NCI-H345 (cell line): ENCODE data around the gene RAB11B.
A peak's percentile ranks its signal among the peaks of the same experiment; 100 is the strongest.
"Not testable (repeated sequence)": the region's sequence is repeated elsewhere in the genome, so short reads cannot be mapped to it uniquely, and the experiment has no call there.

Experiments used
- DNase-seq: peaks from one replicate; lab custom pipeline; 2025; lab: John Stamatoyannopoulos, UW

RAB11B gene

DNA sequence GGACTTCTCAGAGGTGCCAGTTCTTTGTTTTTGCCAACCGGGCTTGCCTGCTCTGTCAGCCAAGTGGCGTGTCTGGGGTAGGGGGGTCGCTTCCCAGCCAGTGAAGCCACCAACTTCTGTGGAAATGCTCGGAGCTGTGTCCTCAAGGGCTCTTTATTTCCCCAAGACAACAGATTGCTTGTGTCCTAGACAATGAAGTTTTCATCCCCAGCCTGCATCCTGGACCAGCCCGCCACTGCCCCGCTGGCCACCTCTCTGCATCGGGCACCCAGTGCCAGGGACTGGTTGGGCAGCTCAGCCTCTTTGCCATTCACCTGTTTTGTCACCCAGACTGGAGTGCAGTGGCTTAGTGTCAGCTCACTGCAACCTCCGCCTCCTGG lies 3.7 kb downstream of the RAB11B start:
- DNase-seq: no peak

DNA sequence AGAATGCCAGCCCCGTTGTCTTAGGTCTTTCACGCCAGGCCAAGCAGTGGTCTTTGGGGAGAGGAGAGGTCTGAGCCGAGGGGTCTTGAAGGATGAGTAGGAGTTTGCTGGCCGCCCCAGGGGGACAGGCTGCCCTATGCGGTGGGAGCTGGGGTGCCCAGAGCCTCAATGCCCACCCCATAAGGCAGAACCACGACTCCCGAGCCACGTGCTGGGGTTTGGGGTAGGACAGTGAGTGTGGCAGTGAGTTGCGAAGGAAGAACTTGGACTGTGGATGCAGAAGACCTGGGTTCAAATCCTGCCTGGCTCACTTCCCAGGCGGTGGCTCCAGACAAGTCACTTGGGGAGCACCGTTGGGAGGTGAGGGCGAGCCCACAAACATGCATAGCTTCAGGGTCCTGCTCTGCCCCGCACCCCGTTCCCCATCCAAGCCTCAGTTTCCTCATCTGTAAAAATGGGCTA lies 5.5 kb downstream of the RAB11B start:
- DNase-seq: no peak

DNA sequence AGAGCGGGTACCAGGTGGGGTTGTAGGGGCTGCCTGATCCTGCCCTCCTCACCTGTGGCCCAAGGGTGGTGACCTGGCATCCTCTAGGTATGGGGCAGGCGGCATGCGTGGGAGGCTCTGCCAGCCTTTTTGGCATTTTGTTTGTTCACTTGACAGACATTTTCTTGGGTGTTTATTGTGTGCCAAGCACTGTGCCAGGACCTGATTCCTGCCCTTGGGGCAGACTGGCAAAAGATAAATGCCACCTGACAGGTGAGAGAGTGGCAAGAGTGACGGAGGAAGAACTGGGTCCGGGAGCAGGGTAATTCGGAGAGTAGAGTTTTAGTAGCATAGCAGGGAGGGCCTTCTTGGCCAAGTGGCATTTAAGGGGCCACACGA lies 6.0 kb downstream of the RAB11B start:
- no peak for DNase-seq

DNA sequence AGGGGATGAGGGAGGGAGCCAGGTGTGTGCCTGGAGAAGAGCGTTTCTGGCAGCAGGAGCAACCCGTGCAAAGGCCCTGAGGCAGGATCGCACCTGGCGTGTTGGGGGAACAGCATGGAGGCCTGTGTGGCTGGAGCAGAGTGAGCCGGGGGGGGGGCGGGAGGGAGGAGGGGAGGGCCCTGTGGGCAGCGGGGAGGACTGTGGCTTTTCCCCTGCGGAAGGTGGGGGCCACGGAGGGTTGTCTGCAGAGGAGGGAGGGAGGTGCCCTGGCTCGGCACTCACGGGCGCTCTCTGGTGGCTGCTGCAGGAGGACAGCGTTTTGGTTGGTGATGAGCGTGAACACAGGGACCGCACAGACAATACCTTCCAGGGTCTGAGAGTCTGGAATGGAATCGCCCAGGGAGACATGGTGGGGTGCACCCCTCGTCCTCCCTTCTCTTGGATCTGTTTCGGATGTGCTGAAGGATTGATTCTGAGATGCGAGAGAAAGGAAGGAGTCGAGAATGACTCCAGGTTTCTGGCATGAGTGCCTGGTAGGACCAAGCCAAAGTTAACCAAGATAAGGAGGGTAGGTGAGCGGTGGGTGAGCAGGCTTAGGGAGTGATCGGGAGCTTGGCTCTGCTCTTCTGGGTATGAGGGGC lies 6.5 kb downstream of the RAB11B start:
- DNase-seq: peak; percentile 13

DNA sequence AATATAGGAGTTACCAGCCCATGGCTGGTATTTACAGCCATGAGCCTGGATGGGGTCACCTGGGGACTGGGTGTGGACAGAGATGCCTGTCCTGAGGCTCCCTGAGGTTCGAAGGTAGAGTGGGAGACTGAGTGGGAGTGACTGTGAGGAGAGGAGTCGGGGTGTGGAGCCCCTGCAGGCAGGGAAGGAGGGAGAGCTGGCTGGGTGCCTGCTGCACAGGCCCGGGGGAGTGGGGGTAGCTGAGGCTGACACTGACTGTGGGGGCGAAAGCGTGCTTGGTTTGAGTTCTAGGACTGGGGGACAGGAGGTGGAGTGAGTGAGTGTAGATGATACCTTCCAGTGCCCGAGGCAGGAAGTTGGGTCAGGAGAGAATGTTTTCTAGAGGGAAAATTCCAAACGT lies 7.1 kb downstream of the RAB11B start:
- DNase-seq: no peak

DNA sequence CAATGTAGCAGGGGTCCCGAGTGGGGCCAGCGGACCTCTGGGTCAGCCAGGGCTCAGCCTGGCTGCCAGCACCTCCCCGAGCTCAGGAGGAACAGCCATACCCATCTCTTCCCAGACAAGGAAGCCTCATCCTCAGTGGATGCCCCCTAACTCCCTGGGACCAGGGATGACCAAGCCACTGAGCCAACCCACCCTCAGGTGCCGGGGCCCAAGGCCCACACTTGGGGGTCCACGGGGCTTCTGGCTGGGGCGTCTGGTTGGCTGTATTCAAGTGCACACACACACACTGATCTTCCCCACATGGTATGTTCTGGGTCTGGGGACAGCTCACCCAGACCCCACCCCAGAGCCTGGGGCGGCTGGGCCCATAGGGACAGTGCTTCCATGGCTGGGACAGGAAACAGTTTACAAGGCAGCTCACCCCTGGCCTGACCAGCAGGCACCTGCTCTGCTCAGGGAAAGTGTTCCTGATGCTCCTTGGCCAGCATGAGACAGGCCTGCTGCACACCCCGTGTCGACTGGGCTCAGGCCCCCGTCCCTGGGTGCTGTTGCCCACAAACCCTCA lies 7.7 kb downstream of the RAB11B start:
- DNase-seq: no peak

DNA sequence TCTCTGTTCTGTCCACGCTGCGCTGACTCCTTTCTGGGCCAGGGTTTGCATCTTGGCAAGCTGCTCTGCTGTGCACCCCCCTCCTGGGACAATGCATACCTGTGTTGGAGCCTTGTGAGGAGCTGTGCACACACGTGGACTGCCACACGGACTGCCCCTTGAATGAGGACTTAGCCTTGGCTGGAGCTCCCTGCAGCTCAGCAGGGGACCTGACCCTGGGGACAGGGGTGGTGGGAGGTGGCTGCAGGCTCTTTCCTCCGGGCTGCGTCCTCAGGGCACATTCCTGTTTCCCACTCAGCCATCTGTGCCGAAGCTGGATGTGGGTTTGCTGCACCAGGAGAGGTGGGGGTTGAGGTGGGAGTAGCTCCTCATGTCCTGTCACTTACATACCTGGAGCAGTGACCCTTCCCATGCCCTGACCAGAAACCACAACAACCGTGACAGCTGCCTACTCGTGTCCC lies 8.2 kb downstream of the RAB11B start:
- no peak for DNase-seq

DNA sequence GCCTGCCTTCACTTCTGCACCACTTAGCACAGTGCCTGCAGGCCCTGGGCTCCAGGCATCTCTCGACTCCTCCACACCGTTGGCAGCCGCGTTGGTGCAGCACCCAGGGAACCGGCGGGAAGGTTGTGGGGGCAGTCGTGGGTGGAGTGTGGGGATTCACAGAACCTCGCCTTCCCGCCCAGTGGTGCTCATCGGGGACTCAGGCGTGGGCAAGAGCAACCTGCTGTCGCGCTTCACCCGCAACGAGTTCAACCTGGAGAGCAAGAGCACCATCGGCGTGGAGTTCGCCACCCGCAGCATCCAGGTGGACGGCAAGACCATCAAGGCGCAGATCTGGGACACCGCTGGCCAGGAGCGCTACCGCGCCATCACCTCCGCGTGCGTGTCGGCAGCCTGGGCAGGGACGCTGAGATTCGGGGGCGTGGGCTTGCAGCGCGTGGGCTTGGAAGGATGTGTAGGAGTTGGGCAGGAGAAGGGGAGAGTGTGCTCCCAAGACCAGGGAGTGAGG lies 9.6 kb downstream of the RAB11B start:
- no peak for DNase-seq

DNA sequence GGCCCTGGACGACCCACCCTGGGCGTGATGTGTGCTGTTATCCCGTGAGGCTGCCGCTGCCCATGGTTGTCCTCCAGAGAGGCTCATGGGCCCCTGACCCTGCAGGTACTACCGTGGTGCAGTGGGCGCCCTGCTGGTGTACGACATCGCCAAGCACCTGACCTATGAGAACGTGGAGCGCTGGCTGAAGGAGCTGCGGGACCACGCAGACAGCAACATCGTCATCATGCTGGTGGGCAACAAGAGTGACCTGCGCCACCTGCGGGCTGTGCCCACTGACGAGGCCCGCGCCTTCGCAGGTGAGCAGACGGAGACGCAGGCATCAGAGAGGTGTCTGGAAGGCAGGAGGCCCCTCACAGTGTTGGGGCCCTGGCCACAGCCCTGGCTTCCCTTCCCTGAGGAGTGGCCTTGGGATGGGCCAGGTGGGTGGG lies 11.8 kb downstream of the RAB11B start:
- DNase-seq: no peak

DNA sequence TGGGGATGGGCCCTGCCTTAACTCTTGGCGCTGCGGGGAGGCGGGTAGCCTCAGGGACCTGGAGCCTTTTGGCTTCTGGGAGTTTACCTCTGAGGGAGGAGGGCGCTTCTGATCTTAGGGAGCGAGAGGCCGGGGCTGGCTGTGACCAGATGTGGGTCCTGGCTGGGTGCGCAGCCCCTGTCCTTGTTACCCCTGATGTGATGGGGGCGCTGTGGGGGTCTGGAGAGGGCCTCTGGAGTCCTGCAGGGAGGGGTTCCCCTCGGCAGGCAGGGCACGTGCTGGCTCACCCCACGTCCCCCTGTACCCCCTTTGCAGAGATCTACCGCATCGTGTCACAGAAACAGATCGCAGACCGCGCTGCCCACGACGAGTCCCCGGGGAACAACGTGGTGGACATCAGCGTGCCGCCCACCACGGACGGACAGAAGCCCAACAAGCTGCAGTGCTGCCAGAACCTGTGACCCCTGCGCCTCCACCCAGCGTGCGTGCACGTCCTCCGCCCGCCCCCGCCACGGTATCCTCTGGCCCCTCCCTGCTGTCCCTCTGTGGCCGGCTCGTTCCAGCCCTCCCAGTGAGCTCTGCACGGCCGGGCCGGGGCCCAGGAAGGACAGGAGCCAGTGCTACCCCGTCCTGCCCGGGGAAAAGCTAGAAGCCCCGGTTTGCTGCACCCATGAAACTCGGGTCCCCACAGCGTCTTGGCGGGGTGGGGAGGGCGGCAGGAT lies 13.1 kb downstream of the RAB11B start:
- no peak for DNase-seq

DNA sequence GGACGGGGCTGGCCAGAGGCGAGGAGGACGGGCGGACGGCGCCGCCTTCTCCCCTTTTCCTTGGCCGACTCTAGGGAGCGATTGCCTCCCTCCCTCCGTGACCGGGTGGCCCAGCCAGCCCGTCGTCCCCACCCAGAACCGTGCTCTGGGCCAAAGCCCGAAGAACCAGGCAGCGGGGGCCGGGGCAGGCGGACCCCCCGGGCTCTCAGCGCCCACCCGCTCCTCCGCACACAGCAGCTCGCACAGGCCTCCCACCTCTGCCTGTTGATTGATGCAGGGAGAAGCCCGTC lies 13.6 kb downstream of the RAB11B start:
- DNase-seq: no peak

DNA sequence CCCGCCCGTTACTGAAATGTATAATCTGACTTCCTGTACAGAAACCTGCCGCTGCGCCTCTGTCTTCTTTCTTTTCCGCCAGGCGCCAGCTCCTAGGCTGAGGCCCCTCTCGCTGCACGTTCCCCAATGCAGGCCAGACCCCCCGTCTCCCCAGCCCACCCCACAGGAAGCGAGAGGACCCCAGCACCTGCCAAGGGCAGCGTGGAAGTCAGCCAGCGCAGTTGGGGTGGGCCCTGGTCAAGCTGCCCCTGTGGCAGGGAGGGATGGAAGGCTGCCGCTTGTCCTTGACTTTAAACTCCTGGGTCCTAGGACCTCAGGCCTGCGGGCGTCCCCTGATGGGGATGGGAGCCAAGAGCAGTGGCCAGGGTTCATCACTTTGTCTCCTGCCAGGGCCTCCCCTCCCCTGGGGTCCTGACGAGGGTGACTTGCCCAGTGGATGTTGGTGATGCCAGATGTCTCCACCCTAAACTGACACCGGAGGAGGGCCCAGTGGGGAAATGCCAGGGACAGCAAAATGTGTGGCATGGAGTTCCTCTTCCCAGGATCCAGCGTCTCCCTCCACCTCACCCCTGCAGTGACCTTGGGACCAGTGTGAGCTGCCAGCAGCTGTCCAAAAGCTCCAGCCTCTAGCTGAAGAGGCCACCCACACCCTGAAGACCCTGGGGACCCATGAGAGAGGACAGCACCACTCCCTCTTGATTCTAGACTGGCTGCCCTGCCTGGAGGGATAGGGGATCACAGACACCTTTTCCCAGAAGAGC lies 14.4 kb downstream of the RAB11B start:
- no peak for DNase-seq

DNA sequence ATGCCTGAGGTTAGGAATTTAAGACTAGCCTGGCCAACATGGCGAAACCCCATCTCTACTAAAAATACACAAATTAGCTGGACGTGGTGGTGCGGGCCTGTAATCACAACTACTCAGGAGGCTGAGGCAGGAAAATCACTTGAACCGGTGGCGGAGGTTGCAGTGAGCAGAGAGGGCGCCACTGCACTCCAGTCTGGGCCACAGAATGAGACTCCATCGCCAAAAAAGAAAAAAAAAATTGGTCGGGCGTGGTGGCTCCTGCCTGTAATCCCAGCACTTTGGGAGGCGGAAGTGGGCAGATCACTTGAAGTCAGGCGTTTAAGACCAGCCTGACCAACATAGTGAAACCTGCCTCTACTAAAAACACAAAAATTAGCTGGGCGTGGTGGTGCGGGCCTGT lies 20.6 kb downstream of the RAB11B start:
- not testable (repeated sequence) for DNase-seq

DNA sequence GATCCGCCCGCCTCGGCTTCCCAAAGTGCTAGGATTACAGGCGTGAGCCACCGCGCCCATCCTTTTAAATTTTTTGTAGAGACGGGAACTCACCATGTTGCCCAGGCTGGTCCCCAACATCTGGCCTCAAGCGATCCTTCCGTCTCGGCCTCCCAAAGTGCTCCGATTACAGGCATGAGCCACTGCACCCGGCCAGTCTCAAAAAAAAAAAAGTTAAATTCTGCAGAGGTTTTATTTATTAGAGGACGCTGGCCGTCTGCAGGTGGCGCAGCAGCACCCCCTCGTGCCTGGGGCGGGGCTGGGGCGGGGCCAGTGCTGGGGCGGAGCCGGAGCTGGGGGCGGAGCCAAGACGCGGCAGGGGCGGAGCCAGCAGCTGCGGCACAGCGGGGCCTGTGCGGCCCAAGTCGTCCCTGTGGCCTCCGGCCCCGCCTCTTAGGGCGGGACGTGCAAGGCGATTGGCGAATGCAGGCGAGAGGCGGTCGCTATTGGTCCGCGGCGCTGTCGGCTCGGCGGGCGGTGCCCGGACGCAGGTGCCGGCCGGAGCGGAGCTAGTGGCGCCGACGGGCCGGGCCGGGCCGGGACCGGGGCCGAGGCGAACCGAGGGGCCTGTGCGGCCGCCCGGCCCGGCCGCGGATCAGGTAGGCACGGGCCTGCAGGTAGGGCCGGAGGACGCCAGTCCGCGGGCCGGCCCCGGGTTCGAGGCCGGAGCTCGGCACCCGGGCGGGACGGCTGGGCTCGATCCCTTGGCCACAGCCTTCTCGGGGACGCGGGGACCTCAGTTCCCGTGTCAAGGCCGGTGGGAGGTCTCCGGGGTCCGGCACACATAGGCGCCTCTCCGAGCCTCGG lies 22.8 kb downstream of the RAB11B start, which contains the start of gene MARCHF2:
MARCHF2 (plus strand) TSS at position 523 of the 846 bp plus-strand sequence. CDS start 8,536 bp downstream, outside the sequence.
- DNase-seq: peak; percentile 97

DNA sequence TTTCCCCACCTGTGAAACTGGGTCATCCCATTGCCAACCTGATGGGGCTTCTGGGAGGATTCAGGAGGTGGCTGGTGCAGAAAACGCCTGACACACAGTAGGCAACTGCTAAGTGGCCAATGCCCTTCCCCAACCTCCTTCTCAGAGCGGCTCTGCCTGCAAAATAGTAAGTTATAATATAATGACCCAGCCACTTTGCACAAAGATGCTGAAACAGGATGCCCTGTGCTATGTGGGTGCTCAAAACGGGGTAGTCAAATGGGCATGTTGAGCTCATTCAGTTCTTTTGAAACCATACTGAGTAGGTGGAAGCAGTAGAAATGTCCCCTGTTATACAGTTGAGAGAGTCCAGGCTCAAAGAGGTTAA lies 23.5 kb downstream of the RAB11B start:
- no peak for DNase-seq

DNA sequence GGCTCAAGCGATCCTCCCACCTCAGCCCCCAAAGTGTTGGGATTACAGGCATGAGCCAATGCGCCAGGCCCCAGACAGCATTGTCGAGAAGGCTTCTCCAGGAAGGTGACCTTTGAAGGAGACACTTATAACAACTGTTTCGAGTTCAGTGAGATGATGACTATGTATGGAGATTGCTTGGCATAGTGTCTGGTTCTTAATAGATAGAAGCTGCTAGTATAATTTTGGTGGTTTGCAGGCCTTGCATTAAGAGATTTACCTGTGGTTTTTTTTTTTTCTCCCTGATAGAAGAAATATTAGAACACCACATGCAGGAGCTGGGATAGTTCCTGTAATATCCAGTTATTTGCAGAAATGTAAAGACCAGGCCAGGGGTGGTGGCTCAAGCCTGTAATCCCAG lies 26.6 kb downstream of the RAB11B start:
- no peak for DNase-seq

DNA sequence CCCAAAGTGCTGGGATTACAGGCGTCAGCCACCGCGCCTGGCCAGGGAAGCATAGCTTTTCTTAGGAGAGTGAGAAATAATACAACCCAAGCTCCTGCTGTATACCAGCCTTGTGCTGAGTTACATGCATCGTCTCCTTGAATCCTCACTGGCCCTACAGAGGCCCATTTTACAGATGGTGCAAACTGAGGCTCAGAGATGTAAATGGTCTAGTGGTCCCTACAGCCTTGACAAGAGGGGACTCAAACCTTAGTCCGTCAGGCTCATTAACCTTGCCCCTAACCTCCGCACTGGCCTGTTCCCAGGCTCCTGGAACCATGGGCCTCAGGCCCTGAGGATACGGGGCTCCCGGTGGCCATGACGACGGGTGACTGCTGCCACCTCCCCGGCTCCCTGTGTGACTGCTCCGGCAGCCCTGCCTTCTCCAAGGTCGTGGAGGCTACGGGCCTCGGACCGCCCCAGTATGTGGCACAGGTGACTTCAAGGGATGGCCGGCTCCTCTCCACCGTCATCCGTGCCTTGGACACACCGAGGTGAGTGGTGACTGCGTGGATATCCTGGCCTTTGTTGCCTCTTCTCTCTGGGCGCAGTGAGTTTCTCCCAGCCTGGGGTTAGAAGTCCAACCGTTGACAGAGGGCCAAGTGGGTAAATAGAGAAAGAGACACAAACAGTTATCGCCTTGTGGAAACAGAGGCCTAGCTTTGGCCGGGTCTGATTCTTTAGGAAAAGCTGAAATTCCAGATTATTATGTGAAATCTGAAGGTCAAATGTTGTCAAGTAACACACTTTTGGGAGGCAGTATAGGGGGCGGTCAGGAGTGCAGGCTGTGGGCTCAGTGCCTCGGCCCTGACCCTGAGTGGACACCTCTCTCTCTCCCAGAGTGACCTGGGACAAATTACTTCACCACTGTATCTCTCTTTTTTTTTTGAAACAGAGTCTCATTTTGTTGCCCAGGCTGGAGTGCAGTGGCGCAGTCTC lies 31.6 kb downstream of the RAB11B start:
- no peak for DNase-seq

DNA sequence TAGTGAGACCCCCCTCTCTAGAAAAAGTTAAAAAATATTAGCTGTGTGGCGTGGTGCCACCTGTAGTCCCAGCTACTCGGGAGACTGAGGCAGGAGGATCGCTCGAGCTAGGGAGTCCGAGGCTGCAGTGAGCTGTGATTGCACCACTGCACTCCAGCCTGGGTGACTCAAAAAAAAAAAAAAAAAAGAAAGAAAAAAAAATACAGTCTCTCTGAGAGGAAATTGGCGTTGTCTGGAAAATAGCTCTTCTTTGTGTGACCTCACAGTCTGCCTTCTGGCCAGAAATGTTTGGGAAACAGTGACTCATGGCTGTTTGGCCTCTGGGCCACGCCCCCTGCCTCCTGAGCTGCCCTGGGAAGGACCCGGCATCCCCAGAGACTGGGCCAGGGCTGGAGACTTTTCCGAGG lies 33.7 kb downstream of the RAB11B start:
- DNase-seq: no peak

DNA sequence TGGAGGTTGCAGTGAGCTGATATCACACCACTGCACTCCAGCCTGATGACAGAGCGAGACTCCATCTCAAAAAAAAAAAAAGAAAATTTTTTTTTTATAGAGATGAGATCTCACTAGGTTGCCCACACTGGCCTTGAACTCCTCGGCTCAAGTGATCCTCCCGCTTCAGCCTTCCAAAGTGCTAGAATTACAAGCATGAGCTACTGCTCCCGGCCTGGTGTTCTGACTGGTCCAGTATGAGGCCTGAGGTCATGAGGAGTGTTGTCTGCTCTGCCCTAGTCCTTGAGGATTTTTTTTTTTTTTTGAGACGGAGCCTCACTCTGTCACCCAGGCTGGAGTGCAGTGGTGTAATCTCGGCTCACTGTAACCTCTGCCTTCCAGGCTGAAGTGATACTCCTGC lies 35.2 kb downstream of the RAB11B start:
- not testable (repeated sequence) for DNase-seq

DNA sequence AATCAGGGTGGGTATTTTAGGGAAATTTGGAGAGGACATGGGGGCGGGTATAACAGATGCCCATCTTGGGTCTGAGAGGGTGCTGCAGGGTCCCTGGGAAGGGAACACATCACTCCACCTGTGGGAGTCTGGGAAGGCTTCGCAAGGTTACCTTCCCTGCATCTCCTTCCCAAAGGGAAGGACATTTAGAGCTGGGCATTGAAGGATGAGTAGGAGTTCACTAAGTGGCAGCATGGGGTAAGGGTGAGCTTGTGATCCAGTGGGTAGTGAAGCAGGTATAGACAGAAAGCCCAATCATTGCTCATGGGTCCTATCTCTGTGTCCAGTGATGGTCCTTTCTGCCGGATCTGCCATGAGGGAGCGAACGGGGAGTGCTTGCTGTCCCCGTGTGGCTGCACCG lies 36.1 kb downstream of the RAB11B start:
- DNase-seq: no peak
